Measurements from ENCODE around the gene UNC119B.
A peak's percentile ranks its signal among the peaks of the same experiment; 100 is the strongest.

Gene UNC119B

GRCh38 chr12:120725659-120726509 lies 15.6 kb downstream of the UNC119B start, which contains the start of gene ACADS (continued):
- TF ChIP-seq ZNF18 (tag by site-specific recombination; IDR thresholded peaks at IDR 0.05) (no peak), ZNF555 (tag by site-specific recombination; conservative IDR thresholded peaks at IDR 0.05) (no peak), HOXC10 (CRISPR knock-in tag; IDR thresholded peaks at IDR 0.05) (no peak), ZBTB11 (tag by site-specific recombination; conservative IDR thresholded peaks at IDR 0.05; ENCODE audit: low read depth) (no peak; the same call in 1 of the 2 replicates), ZNF114 (tag by site-specific recombination; IDR thresholded peaks at IDR 0.05) (no peak), ZNF664 (tag by site-specific recombination; IDR thresholded peaks at IDR 0.05) (no peak), TRIM28 (IDR thresholded peaks at IDR 0.05; ENCODE audit: borderline replicate concordance, low read length) (no peak), ZNF280C (tag by site-specific recombination; IDR thresholded peaks at IDR 0.05) (no peak), ZNF423 (tag by site-specific recombination; IDR thresholded peaks at IDR 0.05) (no peak), HIC1 (tag by site-specific recombination; IDR thresholded peaks at IDR 0.05) (no peak), ZNF398 (tag by site-specific recombination; IDR thresholded peaks at IDR 0.05) (peak; percentile 9; the same call in 1 of the 2 replicates), ZNF677 (tag by site-specific recombination; IDR thresholded peaks at IDR 0.05) (no peak), ZBTB21 (tag by site-specific recombination; IDR thresholded peaks at IDR 0.05) (no peak), ZNF202 (tag by site-specific recombination; IDR thresholded peaks at IDR 0.05; ENCODE audit: borderline replicate concordance) (no peak), HOXD13 (CRISPR knock-in tag; IDR thresholded peaks at IDR 0.05; ENCODE audit: borderline replicate concordance) (no peak), ZNF148 (tag by site-specific recombination; IDR thresholded peaks at IDR 0.05; ENCODE audit: borderline replicate concordance) (no peak), ZNF274 (IDR thresholded peaks at IDR 0.05; ENCODE audit: low read length) (no peak), ZNF274 (tag by site-specific recombination; IDR thresholded peaks at IDR 0.05; ENCODE audit: borderline replicate concordance) (no peak), ZNF660 (tag by site-specific recombination; IDR thresholded peaks at IDR 0.05) (peak; percentile 80), ZBTB26 (tag by site-specific recombination; optimal IDR thresholded peaks at IDR 0.05) (peak; percentile 92), ZSCAN18 (tag by site-specific recombination; IDR thresholded peaks at IDR 0.05) (no peak)

Measured in HEK293 (cell line).